Stimulated activated CD4-positive, alpha-beta T cell treated with anti-CD3 and anti-CD28 coated beads, Interleukin-4, amount 100 ng/mL, for 4 hours (primary cell): ENCODE measurements around the gene CASR.

Source experiments
- DNase-seq, 2 experiments: peaks; one replicate each; pipeline ENCODE4 v3.0.0-alpha.2; 2020

Gene CASR

GRCh38 chr3:122260206-122260605 is 76.7 kb downstream of the CASR start:
- DNase-seq, result no peak

GRCh38 chr3:122263058-122263457 is 79.6 kb downstream of the CASR start:
- no peak for DNase-seq

DNA sequence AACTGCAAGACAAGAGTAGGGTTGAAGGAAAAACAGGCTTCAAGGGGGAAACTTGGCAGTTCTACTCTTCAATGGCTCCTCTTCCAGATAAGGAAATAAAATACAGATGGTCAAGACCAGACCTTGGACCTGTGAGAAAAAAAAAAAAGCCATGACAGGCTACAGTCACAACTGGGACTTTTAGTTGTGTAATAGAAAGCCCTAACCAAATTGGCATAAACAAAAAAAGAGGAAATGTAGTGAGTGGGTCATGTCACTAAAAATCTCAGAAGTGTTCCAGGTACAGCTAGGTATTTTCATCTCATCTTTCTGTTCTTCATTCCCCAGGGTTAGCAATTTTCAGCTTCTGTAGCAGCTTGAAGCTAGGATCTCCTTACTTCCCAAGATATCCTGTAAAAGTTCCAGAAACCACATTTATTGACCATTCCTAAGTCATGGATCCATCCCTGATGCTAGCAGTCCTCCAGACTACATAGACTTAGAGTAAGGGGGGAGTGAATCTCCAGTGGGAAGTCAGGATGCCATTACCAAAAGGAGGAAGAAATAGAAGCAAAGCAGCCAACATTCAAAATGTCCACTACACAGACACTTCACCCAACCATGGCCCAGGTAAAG is 80.6 kb downstream of the CASR start:
- no peak for DNase-seq

GRCh38 chr3:122265957-122266356 is 82.5 kb downstream of the CASR start:
- no peak for DNase-seq

GRCh38 chr3:122268257-122269024 is 85.0 kb downstream of the CASR start:
- DNase-seq, result no peak

DNA sequence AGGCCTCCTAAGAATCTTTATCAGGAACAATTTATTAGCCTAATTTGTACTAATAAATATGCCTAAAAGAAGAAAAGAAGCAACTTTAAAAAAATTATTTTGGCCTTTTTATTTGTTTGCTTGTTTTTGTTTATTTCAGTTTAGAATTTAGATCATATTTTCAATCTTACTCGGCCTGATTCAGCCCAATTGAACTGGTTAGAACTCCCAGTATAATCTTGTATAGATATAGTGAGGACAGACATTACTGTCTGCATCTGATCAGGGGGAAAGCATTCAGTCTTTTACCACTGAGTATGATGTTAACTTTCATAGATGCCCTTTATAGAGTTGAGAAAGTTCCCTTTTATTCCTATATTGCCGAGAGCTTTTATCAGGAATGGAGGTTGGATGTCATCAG is 85.6 kb downstream of the CASR start:
- no peak for DNase-seq

- DNase-seq, result no peak
Measured at GRCh38 chr3:122271246-122271898, 87.9 kb downstream of the CASR start.

DNA sequence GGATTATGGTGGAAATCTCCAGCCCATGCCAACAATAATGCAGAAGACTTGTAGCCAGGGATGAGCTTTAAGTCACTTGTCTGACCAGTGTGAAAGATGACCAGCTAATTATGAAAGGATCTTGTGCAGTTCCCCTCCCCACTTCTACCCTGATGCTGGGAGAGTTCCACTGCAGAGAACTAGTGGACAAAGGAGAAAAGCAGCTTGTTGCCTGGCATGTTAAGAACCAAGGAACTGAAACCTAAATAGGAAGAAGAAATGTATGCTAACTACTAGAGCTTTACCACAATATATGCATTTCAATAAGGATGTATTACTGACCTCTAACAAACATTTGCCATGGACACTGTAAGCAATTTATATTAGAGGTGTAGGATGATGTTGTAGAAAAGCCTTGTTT is 89.4 kb downstream of the CASR start:
- no peak for DNase-seq

- no peak for DNase-seq
Measured at GRCh38 chr3:122273498-122273897, 90.0 kb downstream of the CASR start.

DNA sequence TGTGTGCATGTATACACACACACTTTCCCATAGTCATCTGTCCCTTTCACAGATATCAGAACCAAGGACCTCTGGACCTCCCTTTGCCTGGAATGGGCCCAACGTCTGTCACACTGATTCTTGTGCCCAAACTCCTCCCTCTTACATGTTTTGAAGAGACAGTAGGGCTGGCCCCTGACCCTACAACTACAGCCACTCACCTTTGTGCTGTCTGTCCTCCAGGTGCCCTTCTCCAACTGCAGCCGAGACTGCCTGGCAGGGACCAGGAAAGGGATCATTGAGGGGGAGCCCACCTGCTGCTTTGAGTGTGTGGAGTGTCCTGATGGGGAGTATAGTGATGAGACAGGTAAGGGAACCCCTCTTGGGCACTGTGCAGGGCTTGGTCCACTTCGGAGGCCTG is 98.4 kb downstream of the CASR start:
- DNase-seq, result no peak

DNA sequence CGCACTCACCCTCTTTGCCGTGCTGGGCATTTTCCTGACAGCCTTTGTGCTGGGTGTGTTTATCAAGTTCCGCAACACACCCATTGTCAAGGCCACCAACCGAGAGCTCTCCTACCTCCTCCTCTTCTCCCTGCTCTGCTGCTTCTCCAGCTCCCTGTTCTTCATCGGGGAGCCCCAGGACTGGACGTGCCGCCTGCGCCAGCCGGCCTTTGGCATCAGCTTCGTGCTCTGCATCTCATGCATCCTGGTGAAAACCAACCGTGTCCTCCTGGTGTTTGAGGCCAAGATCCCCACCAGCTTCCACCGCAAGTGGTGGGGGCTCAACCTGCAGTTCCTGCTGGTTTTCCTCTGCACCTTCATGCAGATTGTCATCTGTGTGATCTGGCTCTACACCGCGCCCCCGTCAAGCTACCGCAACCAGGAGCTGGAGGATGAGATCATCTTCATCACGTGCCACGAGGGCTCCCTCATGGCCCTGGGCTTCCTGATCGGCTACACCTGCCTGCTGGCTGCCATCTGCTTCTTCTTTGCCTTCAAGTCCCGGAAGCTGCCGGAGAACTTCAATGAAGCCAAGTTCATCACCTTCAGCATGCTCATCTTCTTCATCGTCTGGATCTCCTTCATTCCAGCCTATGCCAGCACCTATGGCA is 100.5 kb downstream of the CASR start:
- DNase-seq, result no peak

GRCh38 chr3:122284486-122284885 is 101.0 kb downstream of the CASR start:
- no peak for DNase-seq

- DNase-seq, result no peak
Measured at GRCh38 chr3:122294359-122294758, 110.9 kb downstream of the CASR start.

DNA sequence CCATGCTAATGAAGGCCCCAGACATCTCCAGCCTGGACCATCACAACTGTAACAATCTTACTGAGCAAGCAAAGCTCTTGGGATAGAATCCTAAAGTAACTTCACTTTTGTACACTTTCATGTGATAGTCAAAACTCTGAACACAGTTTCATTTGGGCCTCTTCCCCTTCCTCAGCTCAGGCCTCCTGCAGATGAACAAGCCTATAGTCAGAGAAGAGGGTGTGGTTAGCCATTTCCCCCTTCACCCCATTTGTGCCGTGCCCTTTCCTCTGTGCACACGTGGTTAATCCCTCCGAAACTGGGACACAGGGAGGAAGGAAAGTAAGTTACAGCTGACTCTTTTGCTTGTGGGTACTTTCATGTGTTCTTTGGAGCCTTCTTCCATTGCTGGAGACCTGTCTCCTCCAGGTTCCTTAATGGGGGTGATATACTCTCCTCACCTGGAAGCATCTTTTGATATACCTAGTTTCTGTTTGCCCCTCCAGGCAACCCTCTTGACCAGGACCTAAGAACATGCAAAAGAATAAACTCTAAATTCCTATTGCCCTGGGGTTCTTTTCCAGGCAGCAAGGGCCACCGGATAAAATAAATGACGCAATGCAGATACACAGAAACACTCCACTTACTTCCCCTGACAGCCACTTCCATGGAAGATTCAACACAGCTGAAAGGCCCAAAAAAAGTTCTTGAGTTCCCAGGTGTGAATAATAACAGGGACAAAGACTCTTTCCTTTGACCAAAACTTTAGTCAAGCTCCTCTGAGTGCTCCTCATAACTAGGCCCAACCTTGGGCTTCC is 112.0 kb downstream of the CASR start:
- DNase-seq, result no peak

- DNase-seq, result no peak
Measured at GRCh38 chr3:122298239-122298638, 114.8 kb downstream of the CASR start.

- DNase-seq, result no peak
Measured at GRCh38 chr3:122299215-122299614, 115.7 kb downstream of the CASR start.

DNA sequence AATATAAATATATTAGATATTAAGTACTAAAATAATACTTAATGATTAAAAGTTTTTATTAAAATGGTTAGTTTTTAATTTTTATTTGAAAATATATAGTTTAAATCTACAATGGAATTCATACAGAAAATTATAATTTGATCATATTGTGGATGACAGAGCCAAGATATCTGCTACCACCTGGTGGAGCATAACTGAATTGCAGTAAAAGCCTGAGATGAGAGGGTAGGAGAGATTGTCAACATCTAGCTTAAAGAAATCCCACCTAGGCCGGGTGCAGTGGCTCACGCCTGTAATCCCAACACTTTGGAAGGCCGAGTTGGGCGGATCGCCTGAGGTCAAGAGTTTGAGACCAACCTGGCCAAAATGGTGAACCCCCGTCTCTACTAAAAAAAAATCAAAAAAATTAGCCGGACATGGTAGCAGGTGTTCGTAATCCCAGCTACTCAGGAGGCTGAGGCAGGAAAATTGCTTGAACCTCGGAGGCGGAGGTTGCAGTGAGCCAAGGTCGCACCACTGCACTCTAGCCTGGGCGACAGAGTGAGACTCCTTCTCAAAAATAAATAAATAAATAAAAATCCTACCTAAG is 116.5 kb downstream of the CASR start:
- DNase-seq, result peak in 1 of 2 experiments; percentile 8

DNA sequence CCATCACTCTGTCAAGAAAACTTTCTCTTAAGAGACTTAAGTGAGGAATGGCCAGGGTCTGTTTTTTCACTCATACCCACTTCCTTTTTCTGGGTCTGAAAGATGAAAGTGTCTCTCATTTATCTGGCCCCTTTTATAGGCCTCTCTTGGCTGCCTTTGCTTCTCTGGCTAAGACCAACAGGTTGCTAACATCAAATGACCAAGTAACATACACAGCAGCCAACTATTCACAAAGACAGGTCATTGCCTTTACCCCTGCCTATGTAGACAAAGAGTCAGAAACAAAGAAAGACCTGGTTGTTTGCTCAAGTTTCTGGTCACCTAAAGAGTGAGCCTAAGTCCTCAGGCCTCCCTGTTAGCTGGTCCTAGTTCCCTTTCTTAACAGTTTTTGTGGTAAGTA is 117.6 kb downstream of the CASR start:
- DNase-seq, result no peak

GRCh38 chr3:122305818-122306621 is 122.6 kb downstream of the CASR start:
- DNase-seq, result no peak

GRCh38 chr3:122306622-122306953 is 123.1 kb downstream of the CASR start:
- DNase-seq, result no peak

DNA sequence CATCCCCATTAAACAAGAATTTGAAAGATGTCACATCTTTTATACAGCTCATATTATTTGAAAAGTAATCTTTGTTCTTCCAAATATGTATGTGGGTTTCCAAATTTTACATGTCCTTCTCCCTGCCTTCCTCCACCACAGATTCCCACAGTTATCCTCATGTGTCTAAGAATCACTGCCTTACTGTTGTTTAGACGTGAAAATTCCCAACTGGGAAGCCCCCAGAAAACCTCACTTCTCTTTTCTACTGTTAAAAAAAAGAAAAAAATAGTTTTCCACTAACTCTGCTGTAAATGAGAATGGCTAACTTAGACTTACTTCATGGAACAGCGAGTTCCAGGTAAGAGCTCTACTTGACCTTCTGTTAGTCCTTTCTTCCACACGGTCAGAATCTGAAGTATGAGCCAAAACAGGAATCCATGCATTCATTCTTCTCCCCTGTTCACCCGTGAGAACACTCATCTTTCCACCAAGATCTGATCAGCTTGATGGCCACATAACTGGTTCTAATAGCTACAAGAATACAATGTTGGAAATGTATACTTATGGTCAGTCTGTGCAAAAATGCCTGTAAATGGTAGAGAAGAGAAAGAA is 123.7 kb downstream of the CASR start:
- no peak for DNase-seq
